HG02884 (cell line): ENCODE measurements around the gene ADAMTS14.

ENCODE experiments used
- ATAC-seq: cut with Tn5 transposase; IDR thresholded peaks from one replicate; pipeline ENCODE4 v1.9.1; 2021; ENCODE audit warnings: mild to moderate bottlenecking, moderate library complexity; ENCODE audit not compliant: unreplicated experiment

Gene ADAMTS14

DNA sequence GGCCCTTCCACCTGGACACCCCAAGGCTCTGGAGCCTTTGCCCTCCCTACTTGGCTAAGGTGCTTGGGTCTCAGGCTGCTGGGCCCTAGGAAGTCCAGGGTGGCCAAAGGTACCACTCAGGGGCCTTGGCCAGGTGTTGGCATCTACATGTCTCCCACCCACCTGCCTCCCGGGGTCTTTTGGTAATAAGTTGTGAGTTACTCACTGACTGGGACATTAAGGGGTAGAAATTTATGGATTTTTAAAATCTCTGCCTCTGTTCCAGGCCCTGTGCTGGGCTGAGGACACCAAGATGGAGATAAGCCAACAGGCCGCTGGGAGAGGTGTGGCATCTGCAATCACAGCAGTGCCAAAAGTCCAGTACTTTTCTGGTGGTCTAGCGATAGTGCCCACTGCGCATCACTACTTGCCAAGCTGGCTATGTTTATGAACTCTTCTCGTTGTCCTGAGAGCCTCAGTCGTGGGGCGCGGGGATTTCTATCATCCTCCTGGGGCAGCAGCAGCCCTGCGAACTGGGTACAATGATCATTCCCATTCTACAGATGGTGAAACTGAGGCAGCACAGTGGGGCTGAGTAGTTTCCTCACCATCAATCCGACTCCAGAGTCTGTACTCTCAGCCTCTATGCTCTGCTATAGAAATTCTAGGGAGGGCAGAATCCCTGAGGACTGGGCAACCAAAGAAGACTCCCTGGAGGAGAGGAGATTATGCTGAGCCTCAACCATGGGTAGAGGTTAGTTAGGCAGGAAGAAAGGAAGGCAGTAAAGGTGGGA lies 76.7 kb downstream of the ADAMTS14 start:
- ATAC-seq: no peak

DNA sequence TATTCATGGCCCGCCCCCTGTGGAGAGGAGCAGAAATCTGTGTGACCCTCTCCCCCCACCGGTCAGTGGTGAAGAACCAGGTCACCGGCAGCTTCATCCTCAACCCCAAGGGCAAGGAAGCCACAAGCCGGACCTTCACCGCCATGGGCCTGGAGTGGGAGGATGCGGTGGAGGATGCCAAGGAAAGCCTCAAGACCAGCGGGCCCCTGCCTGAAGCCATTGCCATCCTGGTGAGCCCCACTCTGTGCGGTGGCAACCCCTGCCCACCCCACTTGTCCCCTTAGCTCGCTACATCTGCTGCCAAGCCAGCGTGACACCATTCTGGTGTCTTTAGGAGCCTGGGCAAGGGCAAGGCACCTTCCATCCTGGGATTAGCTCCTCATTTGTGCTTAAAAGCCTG lies 77.5 kb downstream of the ADAMTS14 start:
- no peak for ATAC-seq

DNA sequence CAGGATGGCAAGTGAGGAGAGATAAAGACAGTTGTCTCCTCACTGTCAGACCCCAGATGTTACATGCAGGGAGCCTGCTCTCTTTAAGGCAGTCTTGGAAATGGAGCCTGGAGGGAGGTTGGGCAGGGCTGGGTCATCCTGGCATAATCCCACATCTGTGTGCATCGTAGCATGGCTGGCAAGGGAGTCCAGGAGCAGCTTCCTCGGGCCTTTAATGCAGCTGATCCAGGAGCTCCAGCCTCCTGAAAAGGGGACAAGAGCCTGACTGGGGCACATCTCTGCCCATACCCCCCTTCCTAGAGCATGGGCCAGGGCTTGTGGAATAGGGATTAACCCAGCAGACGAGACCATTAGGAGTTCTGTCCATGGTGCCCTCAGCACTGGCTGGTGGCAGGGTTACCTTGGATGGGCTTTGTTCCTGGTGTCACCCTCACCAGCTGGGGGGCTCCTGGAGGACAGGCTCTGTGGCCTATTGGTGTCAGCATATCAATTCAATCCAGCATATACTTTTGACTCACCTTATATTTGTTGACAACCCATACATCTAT lies 77.9 kb downstream of the ADAMTS14 start:
- ATAC-seq: no peak

DNA sequence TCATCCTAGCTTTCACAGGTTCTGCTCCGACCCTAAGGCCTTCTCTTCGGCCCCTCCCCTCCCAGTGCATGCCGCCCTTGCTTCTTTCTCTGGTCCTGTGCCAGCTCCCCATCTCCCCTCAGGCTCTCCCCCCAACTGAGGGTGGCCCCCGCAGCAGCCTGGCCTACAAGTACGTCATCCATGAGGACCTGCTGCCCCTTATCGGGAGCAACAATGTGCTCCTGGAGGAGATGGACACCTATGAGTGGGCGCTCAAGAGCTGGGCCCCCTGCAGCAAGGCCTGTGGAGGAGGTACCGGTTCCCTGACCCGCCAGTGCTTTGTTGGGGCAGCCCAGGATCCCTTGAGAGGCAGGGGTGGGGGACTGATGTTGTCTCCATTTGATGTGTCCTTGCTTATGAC lies 79.0 kb downstream of the ADAMTS14 start:
- ATAC-seq: no peak

DNA sequence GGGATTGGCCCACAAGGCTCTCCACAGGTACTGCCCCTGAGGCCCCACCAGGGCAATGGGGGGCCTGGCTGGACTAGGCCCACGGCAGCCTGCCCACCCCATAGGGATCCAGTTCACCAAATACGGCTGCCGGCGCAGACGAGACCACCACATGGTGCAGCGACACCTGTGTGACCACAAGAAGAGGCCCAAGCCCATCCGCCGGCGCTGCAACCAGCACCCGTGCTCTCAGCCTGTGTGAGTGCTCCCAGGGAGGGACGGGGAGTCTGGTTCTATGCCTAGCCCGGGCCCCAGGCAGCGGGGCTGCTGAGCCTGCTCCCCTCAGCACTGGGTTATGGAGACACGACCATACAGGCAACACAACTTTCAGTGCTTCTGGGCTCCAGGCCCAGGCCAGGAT lies 79.7 kb downstream of the ADAMTS14 start:
- ATAC-seq: no peak

DNA sequence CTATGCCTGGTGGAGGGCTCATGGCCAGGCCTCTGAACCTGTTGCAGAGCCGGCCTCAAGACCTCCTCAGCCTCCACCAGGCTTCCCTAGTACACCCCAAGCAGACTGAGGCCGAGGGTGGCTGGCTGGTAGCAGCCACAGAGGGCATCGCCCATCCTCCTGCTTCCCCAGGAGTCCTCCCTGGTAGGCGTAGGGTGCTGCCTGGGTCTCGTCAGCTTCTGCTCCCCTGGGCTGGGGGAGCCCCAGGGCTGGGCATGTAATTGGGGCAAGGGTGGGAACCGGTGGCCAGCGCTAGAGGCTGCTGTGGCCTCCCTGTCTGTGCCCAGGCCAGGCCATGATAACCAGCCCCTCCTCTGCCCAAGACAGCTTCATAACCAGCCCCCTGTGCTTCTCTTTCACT lies 80.3 kb downstream of the ADAMTS14 start:
- ATAC-seq: no peak

DNA sequence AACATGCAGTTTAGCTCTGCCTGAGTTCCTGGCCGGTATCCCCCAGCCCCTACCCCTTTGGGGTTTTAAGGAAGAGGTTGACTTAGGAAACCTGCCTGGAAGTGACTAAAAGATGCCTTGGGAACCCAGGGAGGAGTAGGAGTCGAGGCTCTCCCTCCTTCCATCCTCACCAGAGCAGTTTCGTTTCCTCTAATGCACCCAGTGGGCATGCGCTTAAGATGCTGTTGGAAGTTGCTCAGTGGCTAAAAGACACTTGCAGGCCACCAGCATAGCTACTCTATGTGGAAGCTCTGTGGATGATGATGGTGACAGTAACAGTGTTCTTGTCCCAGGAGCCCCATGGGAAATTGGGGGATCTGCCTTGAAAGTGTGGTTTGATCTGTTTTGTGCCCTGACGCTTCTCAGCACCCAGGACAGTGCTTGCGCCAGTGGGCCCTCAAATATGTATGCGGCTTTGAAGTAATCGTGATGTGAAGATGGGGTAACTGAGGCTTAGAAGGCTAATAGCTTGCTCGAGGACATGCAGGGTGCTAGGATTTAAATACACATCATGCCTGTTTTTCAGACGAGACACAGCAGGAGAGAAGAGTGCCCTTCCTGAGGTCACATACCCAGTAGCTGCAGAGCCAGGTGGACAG lies 80.8 kb downstream of the ADAMTS14 start:
- ATAC-seq: no peak

DNA sequence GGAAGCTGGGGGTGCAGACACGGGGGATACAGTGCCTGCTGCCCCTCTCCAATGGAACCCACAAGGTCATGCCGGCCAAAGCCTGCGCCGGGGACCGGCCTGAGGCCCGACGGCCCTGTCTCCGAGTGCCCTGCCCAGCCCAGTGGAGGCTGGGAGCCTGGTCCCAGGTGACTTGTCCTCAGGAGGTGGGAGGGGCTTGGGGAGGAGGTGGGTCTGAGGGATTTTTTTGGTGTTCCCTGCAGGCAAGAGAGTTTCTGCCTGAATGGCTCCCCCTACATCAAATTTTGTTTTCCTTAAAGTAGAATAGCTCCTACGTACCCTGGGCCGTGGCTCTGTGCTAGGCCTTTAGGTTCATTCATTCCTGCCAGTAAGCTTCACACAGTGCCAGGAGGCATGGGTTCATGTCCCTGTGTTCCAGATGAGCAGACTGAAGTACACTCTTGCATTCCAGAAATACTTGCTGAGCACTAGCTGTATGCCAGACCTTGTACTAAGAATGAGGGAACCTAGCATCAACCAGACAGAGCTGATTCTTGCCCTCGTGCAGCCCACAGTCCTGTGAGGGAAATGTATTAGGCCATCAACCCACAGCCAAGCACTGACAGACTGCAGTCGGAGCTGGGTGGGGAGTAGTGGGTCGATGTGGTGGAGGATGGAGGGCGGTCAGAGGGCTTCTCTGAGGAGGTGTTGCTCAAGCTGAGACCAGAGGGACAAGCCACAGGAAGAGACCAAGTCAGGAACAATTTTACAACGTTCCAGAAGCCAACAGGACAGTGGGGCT lies 81.7 kb downstream of the ADAMTS14 start:
- no peak for ATAC-seq

DNA sequence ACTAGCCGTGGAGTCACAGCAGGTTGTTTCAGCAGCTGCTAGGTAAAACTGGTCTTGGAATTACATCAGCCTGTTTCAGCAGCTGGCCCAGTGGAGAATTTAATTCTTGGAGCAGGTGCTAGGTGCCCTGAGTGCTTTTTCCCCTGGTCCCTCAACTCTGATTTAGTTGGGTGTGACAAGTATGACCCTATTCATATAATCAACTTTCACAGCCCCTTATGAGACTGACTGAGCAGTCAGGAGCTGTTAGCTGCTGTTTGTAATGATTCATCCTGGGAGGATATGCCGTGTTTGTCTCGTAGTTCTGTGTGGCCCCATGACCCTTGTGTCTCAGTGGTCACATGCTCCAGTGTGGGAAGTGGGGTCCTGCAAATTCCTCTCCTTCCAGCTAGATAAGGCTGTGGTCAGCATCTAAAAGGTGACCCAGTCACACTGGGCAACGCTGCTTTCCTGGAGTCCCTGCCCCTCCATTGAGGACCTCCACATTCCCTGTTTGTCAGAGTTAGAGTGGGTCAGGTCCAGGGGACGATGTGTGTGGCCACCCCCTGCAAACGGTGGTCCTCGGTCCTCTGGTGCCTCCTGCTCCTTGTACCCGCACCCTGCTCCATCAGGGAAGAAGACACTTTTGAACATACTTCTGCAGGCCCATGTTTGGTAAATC lies 84.5 kb downstream of the ADAMTS14 start:
- ATAC-seq: no peak

DNA sequence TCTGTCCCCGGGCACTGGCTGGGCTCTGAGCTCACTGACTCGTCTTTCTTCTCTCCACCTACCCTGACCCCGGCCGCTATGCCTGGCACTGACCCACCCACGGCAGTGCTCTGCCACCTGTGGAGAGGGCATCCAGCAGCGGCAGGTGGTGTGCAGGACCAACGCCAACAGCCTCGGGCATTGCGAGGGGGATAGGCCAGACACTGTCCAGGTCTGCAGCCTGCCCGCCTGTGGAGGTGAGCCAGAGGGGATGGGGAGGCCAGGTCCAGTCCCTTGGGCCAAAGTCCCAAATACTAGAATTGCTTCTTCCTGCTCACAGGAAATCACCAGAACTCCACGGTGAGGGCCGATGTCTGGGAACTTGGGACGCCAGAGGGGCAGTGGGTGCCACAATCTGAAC lies 85.5 kb downstream of the ADAMTS14 start:
- ATAC-seq: no peak

DNA sequence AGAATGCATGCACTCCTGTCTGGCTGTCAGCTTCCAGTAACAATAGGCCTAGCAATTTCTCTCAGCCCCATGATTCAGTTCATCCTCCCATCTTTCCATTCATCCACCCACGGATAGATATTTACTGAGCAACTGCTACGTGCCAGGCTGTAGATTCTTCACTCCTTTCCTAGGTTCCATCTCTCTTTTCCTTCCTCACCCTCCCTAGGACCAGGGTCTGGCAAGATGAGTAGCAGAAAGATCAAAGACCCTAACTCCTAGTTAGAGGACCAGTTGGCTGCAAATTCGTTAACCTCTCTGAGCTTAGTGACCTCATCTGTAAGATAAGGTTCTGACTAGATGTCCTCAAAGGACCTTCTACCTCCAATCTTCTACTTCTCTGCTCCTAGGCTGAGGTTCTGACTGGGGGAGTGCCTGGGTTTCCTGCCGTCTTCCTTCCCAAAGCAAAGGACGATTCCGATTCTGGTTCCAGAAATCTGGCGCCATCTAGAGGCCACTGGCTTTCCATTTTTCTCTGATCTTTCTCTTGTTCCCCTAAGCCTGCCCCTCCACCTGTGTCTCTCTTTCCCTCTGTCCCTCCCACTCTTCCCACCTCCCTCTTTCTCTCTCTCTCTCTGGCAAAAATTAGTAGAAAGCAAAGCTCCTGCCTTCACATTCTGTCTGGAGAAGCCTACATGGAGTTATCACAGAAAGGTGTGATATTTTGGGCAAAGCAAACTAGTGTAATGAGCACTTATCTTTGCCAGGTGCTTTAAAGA lies 86.6 kb downstream of the ADAMTS14 start:
- ATAC-seq: no peak

DNA sequence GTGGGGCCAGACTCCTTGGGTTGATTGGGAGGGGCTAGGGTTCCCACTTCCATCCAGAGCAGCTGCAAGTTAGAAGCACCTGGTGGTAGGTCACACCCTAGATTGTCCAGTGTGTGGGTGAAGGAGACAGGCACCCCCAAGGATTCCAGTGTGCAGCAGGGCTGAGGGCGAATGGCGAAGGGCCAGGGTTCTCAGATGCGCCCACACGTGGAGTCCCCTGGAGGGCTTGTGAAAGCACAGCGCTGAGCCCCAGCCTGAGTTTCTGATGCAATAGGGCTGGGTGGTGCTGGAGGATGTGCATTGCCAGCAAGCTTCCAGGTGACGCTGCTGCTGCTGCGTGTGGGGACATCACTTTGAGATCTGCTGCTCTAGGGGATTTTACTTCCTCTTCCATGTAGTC lies 87.5 kb downstream of the ADAMTS14 start:
- ATAC-seq: no peak

DNA sequence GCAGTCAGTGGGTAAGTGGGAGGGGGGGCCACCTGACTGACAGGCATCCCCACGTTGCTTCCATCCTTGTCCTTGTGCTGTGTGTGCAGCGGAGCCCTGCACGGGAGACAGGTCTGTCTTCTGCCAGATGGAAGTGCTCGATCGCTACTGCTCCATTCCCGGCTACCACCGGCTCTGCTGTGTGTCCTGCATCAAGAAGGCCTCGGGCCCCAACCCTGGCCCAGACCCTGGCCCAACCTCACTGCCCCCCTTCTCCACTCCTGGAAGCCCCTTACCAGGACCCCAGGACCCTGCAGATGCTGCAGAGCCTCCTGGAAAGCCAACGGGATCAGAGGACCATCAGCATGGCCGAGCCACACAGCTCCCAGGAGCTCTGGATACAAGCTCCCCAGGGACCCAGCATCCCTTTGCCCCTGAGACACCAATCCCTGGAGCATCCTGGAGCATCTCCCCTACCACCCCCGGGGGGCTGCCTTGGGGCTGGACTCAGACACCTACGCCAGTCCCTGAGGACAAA lies 88.0 kb downstream of the ADAMTS14 start:
- ATAC-seq: no peak

DNA sequence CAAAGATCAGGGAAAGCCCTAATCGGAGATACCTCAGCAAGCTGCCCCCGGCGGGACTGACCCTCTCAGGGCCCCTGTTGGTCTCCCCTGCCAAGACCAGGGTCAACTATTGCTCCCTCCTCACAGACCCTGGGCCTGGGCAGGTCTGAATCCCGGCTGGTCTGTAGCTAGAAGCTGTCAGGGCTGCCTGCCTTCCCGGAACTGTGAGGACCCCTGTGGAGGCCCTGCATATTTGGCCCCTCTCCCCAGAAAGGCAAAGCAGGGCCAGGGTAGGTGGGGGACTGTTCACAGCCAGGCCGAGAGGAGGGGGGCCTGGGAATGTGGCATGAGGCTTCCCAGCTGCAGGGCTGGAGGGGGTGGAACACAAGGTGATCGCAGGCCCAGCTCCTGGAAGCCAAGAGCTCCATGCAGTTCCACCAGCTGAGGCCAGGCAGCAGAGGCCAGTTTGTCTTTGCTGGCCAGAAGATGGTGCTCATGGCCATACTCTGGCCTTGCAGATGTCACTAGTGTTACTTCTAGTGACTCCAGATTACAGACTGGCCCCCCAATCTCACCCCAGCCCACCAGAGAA lies 88.8 kb downstream of the ADAMTS14 start:
- ATAC-seq: no peak

DNA sequence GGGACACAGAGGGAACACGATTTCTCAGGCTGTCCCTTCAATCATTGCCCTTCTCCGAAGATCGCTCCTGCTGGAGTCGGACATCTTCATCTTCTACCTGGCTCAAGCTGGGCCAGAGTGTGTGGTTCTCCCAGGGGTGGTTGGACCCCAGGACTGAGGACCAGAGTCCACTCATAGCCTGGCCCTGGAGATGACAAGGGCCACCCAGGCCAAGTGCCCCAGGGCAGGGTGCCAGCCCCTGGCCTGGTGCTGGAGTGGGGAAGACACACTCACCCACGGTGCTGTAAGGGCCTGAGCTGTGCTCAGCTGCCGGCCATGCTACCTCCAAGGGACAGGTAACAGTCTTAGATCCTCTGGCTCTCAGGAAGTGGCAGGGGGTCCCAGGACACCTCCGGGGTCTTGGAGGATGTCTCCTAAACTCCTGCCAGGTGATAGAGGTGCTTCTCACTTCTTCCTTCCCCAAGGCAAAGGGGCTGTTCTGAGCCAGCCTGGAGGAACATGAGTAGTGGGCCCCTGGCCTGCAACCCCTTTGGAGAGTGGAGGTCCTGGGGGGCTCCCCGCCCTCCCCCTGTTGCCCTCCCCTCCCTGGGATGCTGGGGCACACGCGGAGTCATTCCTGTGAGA lies 89.5 kb downstream of the ADAMTS14 start:
- no peak for ATAC-seq

DNA sequence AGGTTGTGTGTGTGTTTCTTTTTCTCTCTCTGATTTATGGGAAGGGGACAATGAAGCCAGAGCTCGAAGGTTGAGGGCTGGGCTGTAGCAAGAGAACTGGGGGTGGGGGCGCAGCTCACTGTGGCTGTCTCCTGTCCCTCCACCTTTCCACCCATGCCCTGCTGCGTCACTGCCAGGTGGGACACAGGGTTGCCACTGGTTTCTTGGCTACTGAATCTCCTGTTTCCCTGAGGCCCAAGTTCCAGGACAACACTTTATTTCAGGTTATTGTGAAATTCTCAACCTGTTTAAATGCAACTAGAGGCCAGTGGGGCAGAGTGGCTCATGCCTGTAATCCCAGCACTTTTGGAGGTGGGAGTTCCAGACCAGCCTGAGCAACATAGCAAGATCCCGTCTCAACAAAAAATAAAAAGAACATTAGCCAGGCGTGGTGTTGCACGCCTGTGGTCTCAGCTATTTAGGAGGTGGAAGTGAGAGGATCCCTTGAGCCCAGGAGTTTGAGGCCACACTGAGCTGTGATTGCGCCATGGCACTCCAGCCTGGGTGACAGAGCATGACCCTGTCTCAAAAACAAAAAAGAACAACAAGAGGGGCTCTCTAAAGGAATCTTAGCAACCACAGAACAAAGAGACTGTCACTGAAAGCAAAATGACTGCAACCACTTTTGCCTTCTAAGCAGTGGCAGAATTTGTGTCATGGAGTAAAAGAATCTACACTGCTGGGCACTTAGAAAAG lies 90.3 kb downstream of the ADAMTS14 start:
- ATAC-seq: no peak

DNA sequence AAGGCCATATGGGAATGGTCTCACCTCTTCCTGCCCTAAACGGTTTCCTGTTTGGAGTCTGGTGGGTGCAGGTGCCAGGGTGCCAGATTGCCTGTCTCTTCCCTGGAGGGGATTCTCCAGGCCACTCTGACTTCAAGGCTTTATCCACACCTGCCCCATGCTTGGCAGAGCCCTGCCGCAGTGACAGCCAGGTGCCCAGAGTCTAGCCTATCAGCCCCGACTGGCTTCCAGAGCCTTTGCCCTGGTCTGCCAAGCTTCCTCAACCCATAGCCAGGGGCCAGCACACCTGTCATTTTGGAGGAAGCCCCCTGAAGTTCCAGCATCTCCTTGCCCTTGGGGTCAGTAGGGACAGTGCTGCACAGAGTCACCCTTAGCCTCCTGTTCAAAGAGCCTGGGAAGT lies 91.3 kb downstream of the ADAMTS14 start:
- ATAC-seq: no peak

DNA sequence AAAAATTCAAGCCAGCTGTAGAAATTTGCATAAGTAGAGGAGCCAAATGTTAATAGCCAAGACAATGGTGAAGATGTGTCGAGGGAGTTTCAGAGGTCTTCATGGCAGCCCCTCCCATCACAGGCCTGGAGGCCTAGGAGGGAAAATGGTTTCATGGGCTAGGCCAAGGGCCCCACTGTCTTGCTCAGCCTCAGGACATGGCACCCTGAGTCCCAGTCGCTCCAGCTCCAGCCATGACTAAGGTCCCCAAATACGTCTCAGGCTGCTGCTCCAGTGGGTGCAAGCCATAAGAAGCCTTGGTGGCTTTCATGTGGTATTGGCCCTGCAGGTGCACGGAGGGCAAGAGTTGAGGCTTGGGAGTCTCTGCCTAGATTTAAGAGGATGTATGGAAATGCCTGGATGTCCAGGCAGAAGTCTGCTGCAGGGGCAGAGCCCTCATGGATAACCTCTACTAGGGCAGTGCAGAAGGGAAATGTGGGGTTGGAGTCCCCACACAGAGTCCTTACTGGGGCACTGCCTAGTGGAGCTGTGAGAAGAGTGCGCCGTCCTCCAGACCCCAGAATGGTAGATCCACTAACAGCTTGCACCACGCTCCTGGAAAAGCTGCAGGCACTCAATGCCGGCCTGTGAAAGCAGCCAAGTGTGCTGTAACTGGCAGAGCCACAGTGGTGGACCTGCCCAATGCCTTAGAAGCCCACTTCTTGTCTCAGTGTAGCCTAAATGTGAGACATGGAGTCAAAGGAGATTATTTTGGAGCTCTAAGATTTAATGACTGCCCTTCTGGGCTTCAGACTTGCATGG lies 93.7 kb downstream of the ADAMTS14 start:
- ATAC-seq: no peak
